Prostate gland (tissue), 2 donors: ENCODE measurements around the gene FAM3B. TPM values are rescaled to one million over a fixed set of nuclear protein-coding genes. Genes with fewer than 3 reads are reported as not detected.

ENCODE experiments used
- DNase-seq: peaks from one replicate; pipeline ENCODE4 v3.0.0-alpha.2; 2019; ENCODE audit warnings: low spot score
- H3K27ac ChIP-seq, 2 donors: fragments of 200-600 bp; sonication (generic); 2 replicates each; pipeline ENCODE4 v1.5.1; 2017 to 2019
- H3K27me3 ChIP-seq: fragments of 200-600 bp; sonication (generic); replicated peaks from 2 replicates; pipeline ENCODE4 v1.5.1; 2019; ENCODE audit not compliant: insufficient read depth
- H3K36me3 ChIP-seq, 2 donors: fragments of 200-600 bp; sonication (generic); 1 replicate in 1 of 2; 2 replicates in 1 of 2; pipeline versions ENCODE4 v1.5.1 to v1.8.1; 2017 to 2019
- H3K4me1 ChIP-seq: fragments of 200-600 bp; sonication (generic); replicated peaks from 2 replicates; pipeline ENCODE4 v1.5.1; 2019
- H3K4me3 ChIP-seq, 2 donors: fragments of 200-600 bp; sonication (generic); 2 replicates each; pipeline ENCODE4 v1.5.1; 2017 to 2019
- H3K9me3 ChIP-seq: fragments of 200-600 bp; sonication (generic); 2 replicates; pipeline ENCODE4 v1.5.1; 2017
- POLR2A ChIP-seq: fragments of 450-650 bp; IDR thresholded peaks from one replicate; pipeline ENCODE4 v1.6.1; 2016; ENCODE audit warnings: antibody characterized with exemption, mild to moderate bottlenecking
- POLR2AphosphoS5 ChIP-seq: sonication (generic); formaldehyde crosslinking; IDR thresholded peaks from one replicate; pipeline ENCODE4 v1.6.1; 2017; ENCODE audit warnings: antibody characterized with exemption
- WGBS: methylation state at CpG from one replicate; pipeline ENCODE4 v1.1.5; 2018; 5-methylcytosine and 5-hydroxymethylcytosine counted together
- intact Hi-C: fragments of 100-400 bp; cut with DNase I; formaldehyde crosslinking; loops from one replicate; pipeline ENCODE4 v1.14.2; 2022
- total RNA-seq, 2 donors: library from RNA; depleted of rRNA; stranded (reverse); fragments of >200 nt; gene quantifications; one replicate each; pipeline ENCODE4 v1.1.0, GENCODE V29; 2016
- TF ChIP-seq, protein P1 (sequence below), 4 experiments: fragments of 200-600 bp in 2 of 4; fragments of 450-650 bp in 2 of 4; sonication (generic) in 2 of 4; IDR thresholded peaks; 1 replicate in 3 of 4; 2 replicates in 1 of 4; pipeline ENCODE4 v1.5.1; 2016 to 2019; ENCODE audit warnings: antibody characterized with exemption in 4 of 4, mild to moderate bottlenecking in 2 of 4, moderate library complexity in 2 of 4

FAM3B gene, protein sequence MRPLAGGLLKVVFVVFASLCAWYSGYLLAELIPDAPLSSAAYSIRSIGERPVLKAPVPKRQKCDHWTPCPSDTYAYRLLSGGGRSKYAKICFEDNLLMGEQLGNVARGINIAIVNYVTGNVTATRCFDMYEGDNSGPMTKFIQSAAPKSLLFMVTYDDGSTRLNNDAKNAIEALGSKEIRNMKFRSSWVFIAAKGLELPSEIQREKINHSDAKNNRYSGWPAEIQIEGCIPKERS
- total RNA-seq, result 10 to 100 TPM; 19.4 to 63.6 TPM

DNA sequence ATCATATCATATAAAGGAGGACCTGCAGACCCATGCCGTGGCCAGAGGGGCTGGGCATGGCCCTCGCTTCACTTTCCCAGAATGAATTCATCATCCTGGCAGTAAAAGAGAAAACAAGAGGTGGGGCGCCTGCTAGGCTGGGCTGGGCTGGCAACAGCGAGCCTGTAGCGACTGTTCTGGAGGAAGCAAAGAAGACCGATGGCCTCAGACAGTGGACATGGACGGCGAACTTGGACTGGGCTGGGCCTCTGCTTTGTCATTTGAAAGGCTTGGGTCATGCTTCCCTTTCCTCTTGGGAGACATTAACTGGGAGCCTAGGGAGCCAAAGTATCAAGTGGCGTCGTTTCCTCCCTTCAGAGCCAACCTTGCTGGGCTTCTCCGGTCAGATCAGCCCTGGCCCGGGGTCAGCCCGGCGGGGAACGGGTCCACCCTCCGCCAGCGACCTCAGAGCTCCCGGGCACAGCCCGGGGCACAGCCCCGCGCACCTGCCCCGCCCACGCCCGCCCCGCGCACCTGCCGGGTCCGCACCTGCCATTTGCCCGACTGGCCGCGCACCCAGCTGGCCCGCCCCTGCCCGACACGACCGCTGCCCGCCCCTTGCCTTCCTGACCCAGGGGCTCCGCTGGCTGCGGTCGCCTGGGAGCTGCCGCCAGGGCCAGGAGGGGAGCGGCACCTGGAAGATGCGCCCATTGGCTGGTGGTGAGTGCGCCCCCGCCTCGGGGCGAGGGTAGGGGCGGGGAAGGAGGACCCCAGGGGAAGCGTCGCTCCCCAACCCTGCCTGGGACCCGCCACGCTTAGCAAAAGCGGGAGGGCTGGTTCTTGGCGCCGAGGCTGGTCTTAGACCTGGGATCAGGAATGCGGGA lies at the start of gene FAM3B:
FAM3B (plus strand) TSS at position 602 of the 863 bp plus-strand sequence; CDS start at position 681, 79 bp downstream.
- TF ChIP-seq, protein P1, sequence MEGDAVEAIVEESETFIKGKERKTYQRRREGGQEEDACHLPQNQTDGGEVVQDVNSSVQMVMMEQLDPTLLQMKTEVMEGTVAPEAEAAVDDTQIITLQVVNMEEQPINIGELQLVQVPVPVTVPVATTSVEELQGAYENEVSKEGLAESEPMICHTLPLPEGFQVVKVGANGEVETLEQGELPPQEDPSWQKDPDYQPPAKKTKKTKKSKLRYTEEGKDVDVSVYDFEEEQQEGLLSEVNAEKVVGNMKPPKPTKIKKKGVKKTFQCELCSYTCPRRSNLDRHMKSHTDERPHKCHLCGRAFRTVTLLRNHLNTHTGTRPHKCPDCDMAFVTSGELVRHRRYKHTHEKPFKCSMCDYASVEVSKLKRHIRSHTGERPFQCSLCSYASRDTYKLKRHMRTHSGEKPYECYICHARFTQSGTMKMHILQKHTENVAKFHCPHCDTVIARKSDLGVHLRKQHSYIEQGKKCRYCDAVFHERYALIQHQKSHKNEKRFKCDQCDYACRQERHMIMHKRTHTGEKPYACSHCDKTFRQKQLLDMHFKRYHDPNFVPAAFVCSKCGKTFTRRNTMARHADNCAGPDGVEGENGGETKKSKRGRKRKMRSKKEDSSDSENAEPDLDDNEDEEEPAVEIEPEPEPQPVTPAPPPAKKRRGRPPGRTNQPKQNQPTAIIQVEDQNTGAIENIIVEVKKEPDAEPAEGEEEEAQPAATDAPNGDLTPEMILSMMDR (IDR thresholded peaks at IDR 0.05), result no peak
- TF ChIP-seq POLR2AphosphoS5, result no peak
- TF ChIP-seq POLR2A, result no peak
- Histone ChIP-seq H3K4me3 (peak within 1 kb of the TSS; percentile 35 to 49), H3K36me3 (no peaks in the 10 kb centered on the region), H3K9me3 (no peaks in the 10 kb centered on the region), H3K27ac (peak within 1 kb of the TSS; percentile 81 to 85), H3K27me3 (no peaks in the 10 kb centered on the region), H3K4me1 (peaks cover 7% of the 10 kb centered on the region)
- no peak for DNase-seq
- intact Hi-C loops, result no loop called here
- 7% methylated on average over 26 of the region's 55 CpGs for WGBS

DNA sequence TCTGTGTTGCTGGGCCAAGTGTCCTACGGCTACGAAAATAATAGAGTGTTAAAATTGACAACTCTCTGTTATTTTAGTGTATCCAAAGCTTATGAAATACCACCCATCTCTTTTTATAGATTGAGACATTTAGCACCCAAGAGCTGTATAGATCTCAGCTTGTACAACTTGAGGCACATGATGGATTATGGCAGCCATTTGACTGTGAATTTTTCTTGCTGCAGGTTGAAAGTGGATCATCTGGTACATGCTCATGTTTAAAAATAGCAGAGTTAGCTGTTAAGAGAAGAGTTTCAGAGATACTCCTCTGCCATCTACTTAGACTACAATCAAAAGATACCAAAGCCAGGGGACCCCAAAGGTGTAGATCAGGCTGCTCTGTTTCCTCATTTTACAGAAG lies 49.3 kb upstream of the FAM3B start:
- TF ChIP-seq POLR2AphosphoS5, result no peak
- Histone ChIP-seq H3K4me1 (no peaks in the 10 kb centered on the region), H3K27ac (no peak overlapping the region), H3K36me3 (no peaks in the 10 kb centered on the region), H3K4me3 (no peak overlapping the region), H3K27me3 (no peaks in the 10 kb centered on the region), H3K9me3 (no peaks in the 10 kb centered on the region)
- 97% methylated on average over 2 of the region's 2 CpGs for WGBS
- no peak for DNase-seq
- intact Hi-C loops, result no loop called here

DNA sequence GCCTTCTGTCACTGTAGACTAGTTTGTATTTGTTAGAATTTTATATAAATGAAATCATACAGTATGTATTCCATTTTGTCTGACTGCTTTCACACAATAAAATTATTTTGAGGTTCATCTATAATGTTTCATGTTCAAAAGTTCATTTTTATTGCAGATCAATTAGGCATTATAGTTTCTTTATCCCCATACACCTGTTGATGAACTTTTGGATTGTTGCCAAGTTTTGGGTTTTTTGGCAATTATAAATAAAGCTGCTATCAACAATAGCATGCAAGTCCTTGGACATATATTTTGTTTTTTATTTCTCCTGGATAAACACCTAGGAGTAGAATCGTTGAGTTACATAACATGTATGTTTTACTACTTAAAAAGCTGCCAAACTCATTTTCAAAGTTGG lies 47.1 kb upstream of the FAM3B start:
- DNase-seq, result no peak
- TF ChIP-seq POLR2A (no peak), POLR2AphosphoS5 (no peak)
- TF ChIP-seq, protein P1 (IDR thresholded peaks at IDR 0.05), result no peak
- Histone ChIP-seq H3K36me3 (no peaks in the 10 kb centered on the region), H3K4me1 (no peaks in the 10 kb centered on the region), H3K27ac (no peak overlapping the region), H3K27me3 (no peaks in the 10 kb centered on the region), H3K9me3 (no peaks in the 10 kb centered on the region), H3K4me3 (no peak overlapping the region)
- intact Hi-C loops, result no loop called here
- WGBS, result 19% methylated on average over 1 of the region's 1 CpG

DNA sequence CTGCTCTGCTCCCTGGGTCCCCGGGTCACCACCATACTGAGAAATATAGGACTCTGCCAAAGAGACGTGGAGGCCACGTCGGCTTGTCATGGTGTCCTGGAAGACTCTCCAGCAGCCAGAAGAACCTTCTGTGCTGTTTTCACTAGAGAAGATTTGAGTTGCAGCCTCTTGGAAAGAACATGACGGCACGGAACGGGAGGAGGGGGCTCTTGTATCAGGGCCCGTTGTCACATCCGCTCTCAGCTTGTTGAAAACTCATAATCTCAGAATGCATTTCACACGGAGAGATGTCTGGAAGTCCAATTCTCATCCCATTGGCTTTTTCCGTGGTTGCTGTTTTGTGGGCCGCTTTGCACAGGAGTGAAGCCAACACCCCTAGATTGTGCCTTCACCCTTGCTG lies 39.4 kb upstream of the FAM3B start:
- 84% methylated on average over 12 of the region's 12 CpGs for whole genome bisulfite sequencing
- intact Hi-C loops, result no loop called here
- Histone ChIP-seq H3K4me1 (no peaks in the 10 kb centered on the region), H3K36me3 (no peaks in the 10 kb centered on the region), H3K9me3 (no peaks in the 10 kb centered on the region), H3K4me3 (no peak overlapping the region), H3K27ac (no peak overlapping the region), H3K27me3 (no peaks in the 10 kb centered on the region)
- TF ChIP-seq POLR2A, result no peak
- TF ChIP-seq POLR2AphosphoS5, result no peak
- TF ChIP-seq, protein P1 (IDR thresholded peaks at IDR 0.05), result no peak
- DNase-seq, result no peak

DNA sequence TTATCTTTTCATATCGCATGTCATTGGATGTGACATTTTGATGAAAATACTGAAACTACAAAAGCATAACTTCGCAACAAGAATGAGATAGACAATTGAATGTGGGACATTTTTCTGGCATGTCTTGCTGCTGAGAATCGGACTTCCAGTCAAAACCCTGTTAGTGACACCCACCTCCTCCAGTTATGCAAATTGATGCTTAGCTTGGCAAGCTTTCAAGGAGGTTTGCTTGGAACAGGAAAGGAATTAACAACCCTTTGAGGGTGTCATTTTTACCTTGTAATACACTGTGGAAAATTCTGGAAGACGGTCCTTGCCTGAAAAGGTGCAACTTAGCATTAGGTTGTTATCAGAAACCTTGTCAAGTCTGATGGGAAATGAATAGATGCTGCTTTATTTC lies 38.8 kb upstream of the FAM3B start:
- 55% methylated on average over 4 of the region's 4 CpGs for WGBS
- intact Hi-C loops, result no loop called here
- no peaks in the 10 kb centered on the region for H3K36me3 ChIP-seq
- H3K27ac ChIP-seq, result no peak overlapping the region
- no peak overlapping the region for H3K4me3 ChIP-seq
- no peaks in the 10 kb centered on the region for H3K27me3 ChIP-seq
- no peaks in the 10 kb centered on the region for H3K9me3 ChIP-seq
- TF ChIP-seq, protein P1 (IDR thresholded peaks at IDR 0.05), result no peak
- TF ChIP-seq POLR2AphosphoS5, result no peak
- no peak for TF ChIP-seq POLR2A
- H3K4me1 ChIP-seq, result no peaks in the 10 kb centered on the region
- no peak for DNase-seq
